ENCODE measurements around the gene MYCBPAP. TPM values are rescaled to one million over a fixed set of nuclear protein-coding genes. Genes with fewer than 3 reads are reported as not detected.

Gene MYCBPAP
- polyA plus RNA-seq, 2 of the 4 experiments (the other 2 are of a cell fraction), result 0.93 to 2.5 TPM

GRCh38 chr17:50564916-50565315 lies 56.7 kb downstream of the MYCBPAP start:
- ATAC-seq (no peak), FAIRE-seq (no peak), DNase-seq (ENCODE audit: low read depth in 1 of 2, low spot score in 1 of 2) (peak in 1 of 2 experiments; percentile 47)
- 73% methylated on average over 18 of the region's 19 CpGs for WGBS (ENCODE audit: missing lambda C conversion rate)
- H3K9me3 ChIP-seq, result no peaks in the 10 kb centered on the region
- no peak for TF ChIP-seq FOXS1 (CRISPR knock-in tag; IDR thresholded peaks at IDR 0.05)
- TF ChIP-seq MYC (IDR thresholded peaks at IDR 0.05; ENCODE audit: borderline replicate concordance, low read length), result no peak
- no peak for TF ChIP-seq SREBF2 (IDR thresholded peaks at IDR 0.05)
- no peak for TF ChIP-seq POLR2AphosphoS2 (conservative IDR thresholded peaks at IDR 0.05; ENCODE audit: low read length)
- no peak for TF ChIP-seq ESRRA (IDR thresholded peaks at IDR 0.05; ENCODE audit: borderline replicate concordance, low read length)
- TF ChIP-seq KDM1A (IDR thresholded peaks at IDR 0.05; ENCODE audit: low read depth), result no peak
- no peak for TF ChIP-seq CBX2 (IDR thresholded peaks at IDR 0.05; ENCODE audit: borderline replicate concordance, low read depth)
- no peak for TF ChIP-seq JUN (IDR thresholded peaks at IDR 0.05)
- TF ChIP-seq, protein P1, sequence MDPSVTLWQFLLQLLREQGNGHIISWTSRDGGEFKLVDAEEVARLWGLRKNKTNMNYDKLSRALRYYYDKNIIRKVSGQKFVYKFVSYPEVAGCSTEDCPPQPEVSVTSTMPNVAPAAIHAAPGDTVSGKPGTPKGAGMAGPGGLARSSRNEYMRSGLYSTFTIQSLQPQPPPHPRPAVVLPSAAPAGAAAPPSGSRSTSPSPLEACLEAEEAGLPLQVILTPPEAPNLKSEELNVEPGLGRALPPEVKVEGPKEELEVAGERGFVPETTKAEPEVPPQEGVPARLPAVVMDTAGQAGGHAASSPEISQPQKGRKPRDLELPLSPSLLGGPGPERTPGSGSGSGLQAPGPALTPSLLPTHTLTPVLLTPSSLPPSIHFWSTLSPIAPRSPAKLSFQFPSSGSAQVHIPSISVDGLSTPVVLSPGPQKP (IDR thresholded peaks at IDR 0.05; ENCODE audit: low read depth, low read length), result no peak
- TF ChIP-seq HDAC2 (IDR thresholded peaks at IDR 0.05), result no peak
- TF ChIP-seq ZFP36 (IDR thresholded peaks at IDR 0.05; ENCODE audit: borderline replicate concordance, partially characterized antibody), result no peak
- TF ChIP-seq, protein P2, sequence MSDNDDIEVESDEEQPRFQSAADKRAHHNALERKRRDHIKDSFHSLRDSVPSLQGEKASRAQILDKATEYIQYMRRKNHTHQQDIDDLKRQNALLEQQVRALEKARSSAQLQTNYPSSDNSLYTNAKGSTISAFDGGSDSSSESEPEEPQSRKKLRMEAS (IDR thresholded peaks at IDR 0.05), result no peak
- TF ChIP-seq HOXB13 (CRISPR knock-in tag; IDR thresholded peaks at IDR 0.05; ENCODE audit: low read depth), result no peak
- no peak for TF ChIP-seq CTCF (IDR thresholded peaks at IDR 0.05)
- TF ChIP-seq HMGXB4 (CRISPR knock-in tag; IDR thresholded peaks at IDR 0.05; ENCODE audit: borderline replicate concordance), result no peak
- TF ChIP-seq PBX3 (IDR thresholded peaks at IDR 0.05), result no peak
- TF ChIP-seq NFE2L2 (conservative IDR thresholded peaks at IDR 0.05; ENCODE audit: low read length), result no peak
- TF ChIP-seq FOSL2 (IDR thresholded peaks at IDR 0.05), result no peak
- TF ChIP-seq FOSL2 (CRISPR knock-in tag; IDR thresholded peaks at IDR 0.05), result no peak
- POLR2A ChIA-PET, result no interaction called here
- H3K4me1 ChIP-seq, result peaks cover 31% of the 10 kb centered on the region
- CTCF ChIA-PET, result interaction anchor here (0.7 to 8.1 kb wide), 6 partner anchors 10 to 132 kb away, joined by 3 to 99 read pairs (median 44); partner anchors contain the start of gene SPATA20
- peak overlapping the region in 1 of 2 experiments; percentile 17; a peak in 2 of 6 replicates for H3K27ac ChIP-seq
- no peak overlapping the region for H3K4me3 ChIP-seq
- H3K4me2 ChIP-seq, result no peak overlapping the region

- FAIRE-seq, result no peak
- POLR2A ChIA-PET, result no interaction called here
- Histone ChIP-seq H3K4me2 (no peak overlapping the region), H3K9me3 (no peaks in the 10 kb centered on the region), H3K4me3 (no peak overlapping the region), H3K4me1 (peaks cover 31% of the 10 kb centered on the region), H3K27ac (no peak overlapping the region)
- ATAC-seq, result no peak
- DNase-seq (ENCODE audit: low read depth in 1 of 2, low spot score in 1 of 2), result peak; percentile 63 to 69
- WGBS (ENCODE audit: missing lambda C conversion rate), result 70% methylated on average over 10 of the region's 10 CpGs
- CTCF ChIA-PET, result interaction anchor here (0.7 to 8.1 kb wide), 7 partner anchors 9 to 62 kb away, joined by 3 to 99 read pairs (median 4); no protein-coding TSS in a partner anchor
- TF ChIP-seq BHLHE40 (IDR thresholded peaks at IDR 0.05; ENCODE audit: low read depth, low read length), result 0 out of 2 replicates have a peak, but pooled peaks have one; percentile 3
- no peak for TF ChIP-seq RNF2 (IDR thresholded peaks at IDR 0.05; ENCODE audit: borderline replicate concordance, low read depth)
- no peak for TF ChIP-seq KDM5A (IDR thresholded peaks at IDR 0.05)
- TF ChIP-seq, protein P3, sequence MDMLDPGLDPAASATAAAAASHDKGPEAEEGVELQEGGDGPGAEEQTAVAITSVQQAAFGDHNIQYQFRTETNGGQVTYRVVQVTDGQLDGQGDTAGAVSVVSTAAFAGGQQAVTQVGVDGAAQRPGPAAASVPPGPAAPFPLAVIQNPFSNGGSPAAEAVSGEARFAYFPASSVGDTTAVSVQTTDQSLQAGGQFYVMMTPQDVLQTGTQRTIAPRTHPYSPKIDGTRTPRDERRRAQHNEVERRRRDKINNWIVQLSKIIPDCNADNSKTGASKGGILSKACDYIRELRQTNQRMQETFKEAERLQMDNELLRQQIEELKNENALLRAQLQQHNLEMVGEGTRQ (IDR thresholded peaks at IDR 0.05), result peak; percentile 74
These were observed 57.4 kb downstream of the MYCBPAP start for GRCh38 chr17:50565402-50566350.

All from A549 (cell line).